Stomach smooth muscle (tissue), 2 donors: ENCODE results near the gene HTT.

ENCODE experiments used
- H3K27ac ChIP-seq: one replicate; pipeline ENCODE4 v1.7.0; 2013; ENCODE audit warnings: mild to moderate bottlenecking, low read length, inconsistent platforms
- H3K27me3 ChIP-seq, 2 donors: one replicate each; pipeline ENCODE4 v1.7.0; 2013; ENCODE audit warnings: low read length in 2 of 2; ENCODE audit not compliant: insufficient read depth in 2 of 2, control insufficient read depth in 1 of 2
- H3K36me3 ChIP-seq, 2 donors: one replicate each; pipeline ENCODE4 v1.7.0; 2013; ENCODE audit warnings: low read length in 2 of 2; ENCODE audit not compliant: control insufficient read depth in 2 of 2, insufficient read depth in 2 of 2
- H3K4me1 ChIP-seq: one replicate; pipeline ENCODE4 v1.7.0; 2013; ENCODE audit warnings: low read length; ENCODE audit not compliant: control insufficient read depth, insufficient read depth
- H3K4me3 ChIP-seq, 2 donors: one replicate each; pipeline ENCODE4 v1.7.0; 2013; ENCODE audit warnings: low read length in 2 of 2
- H3K9ac ChIP-seq, 2 donors: one replicate each; pipeline ENCODE4 v1.7.0; 2013; ENCODE audit warnings: low read length in 2 of 2, mild to moderate bottlenecking in 1 of 2
- H3K9me3 ChIP-seq, 2 donors: one replicate each; pipeline ENCODE4 v1.7.0; 2013; ENCODE audit warnings: low read length in 2 of 2; ENCODE audit not compliant: control insufficient read depth in 2 of 2
- donor health status: healthy.
- donor health status: Pancreatic carcinoma.

HTT gene

DNA sequence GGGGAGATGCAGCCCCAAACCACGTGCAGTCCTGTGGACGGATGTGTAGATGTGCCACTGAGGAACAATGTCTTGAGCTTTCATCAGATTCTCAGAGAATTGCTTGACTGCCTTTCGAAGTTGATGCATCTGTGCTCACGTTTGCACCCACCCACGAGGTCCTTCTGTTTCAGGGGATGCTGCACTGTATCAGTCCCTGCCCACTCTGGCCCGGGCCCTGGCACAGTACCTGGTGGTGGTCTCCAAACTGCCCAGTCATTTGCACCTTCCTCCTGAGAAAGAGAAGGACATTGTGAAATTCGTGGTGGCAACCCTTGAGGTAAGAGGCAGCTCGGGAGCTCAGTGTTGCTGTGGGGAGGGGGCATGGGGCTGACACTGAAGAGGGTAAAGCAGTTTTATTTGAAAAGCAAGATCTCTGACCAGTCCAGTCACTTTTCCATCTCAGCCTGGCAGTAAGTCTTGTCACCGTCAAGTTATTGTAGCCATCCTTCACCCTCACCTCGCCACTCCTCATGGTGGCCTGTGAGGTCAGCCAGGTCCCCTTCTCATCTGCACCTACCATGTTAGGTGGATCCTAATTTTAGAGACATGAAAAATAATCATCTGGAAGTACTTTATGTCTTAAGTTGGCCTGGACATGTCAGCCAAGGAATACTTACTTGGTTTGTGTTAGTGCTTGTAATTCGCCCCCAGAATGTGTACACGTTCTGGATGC lies 138.1 kb downstream of the HTT start:
- Histone ChIP-seq H3K4me1 (no peaks in the 10 kb centered on the region), H3K9ac (no peak overlapping the region), H3K27me3 (no peaks in the 10 kb centered on the region), H3K27ac (no peak overlapping the region), H3K9me3 (no peaks in the 10 kb centered on the region), H3K36me3 (peaks cover 67 to 68% of the 10 kb centered on the region in 2 donors), H3K4me3 (no peak overlapping the region)

DNA sequence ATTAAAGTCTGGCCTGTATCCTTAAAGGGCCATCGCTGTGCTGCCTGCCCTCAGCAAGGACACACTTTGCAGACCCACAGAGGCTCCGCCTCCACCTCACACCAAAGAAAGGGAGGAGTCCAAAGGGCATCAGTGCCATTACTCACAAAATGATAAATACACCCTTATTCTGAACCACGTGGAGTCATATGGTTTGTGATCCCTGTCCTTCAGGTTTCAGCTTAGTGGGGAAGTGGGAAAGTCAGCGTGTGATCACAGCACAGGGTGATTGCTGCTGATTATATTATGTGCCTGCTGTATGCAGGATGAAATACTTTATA lies 138.6 kb downstream of the HTT start:
- Histone ChIP-seq H3K9me3 (no peaks in the 10 kb centered on the region), H3K27ac (no peak overlapping the region), H3K4me1 (no peaks in the 10 kb centered on the region), H3K4me3 (no peak overlapping the region), H3K27me3 (no peaks in the 10 kb centered on the region), H3K9ac (no peak overlapping the region), H3K36me3 (peaks cover 71 to 72% of the 10 kb centered on the region in 2 donors)

DNA sequence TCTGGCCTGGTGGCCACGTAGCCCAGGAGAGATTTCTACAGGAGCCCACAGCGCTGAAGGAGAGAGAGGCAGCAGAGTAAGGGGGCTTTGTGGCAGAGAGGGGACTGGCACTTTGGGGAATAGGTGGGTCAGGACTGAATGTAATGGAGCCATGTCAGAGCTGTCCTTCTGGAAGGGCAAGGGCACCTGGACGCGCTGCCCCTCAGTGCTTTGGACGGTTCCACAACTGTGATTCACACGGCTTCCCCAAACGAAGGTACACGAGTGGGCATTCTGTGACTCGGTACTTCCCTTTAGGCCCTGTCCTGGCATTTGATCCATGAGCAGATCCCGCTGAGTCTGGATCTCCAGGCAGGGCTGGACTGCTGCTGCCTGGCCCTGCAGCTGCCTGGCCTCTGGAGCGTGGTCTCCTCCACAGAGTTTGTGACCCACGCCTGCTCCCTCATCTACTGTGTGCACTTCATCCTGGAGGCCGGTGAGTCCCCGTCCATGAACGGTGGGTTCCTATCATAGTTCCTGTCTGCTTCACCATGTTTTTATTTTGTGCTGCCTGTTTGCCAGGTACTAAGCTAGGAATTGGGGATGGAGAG lies 139.3 kb downstream of the HTT start:
- Histone ChIP-seq H3K27me3 (no peaks in the 10 kb centered on the region), H3K4me1 (no peaks in the 10 kb centered on the region), H3K4me3 (no peak overlapping the region), H3K9me3 (no peaks in the 10 kb centered on the region), H3K36me3 (peaks cover 71 to 74% of the 10 kb centered on the region in 2 donors), H3K9ac (no peak overlapping the region), H3K27ac (no peak overlapping the region)

DNA sequence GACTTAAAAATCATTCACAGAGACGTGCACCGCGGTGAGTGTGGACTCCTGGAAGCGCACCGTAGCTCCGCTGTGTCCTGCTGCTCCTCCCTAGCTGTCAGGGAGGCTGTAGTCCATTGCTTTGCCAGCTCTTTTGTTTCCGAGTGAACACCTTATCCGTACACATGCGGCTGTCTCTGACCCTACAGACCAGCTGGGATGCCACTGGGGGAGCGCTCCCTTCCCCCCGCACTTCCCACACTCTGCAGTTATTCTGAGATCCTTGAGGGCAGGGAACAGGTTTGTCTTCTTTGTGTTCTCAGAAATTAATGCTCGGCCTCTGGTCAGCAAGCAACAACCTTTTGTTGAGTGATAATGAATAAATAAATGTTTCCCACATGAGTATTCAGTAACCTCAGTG lies 140.8 kb downstream of the HTT start:
- no peaks in the 10 kb centered on the region for H3K9me3 ChIP-seq
- H3K36me3 ChIP-seq, result peaks cover 72% of the 10 kb centered on the region in 2 donors
- H3K27ac ChIP-seq, result no peak overlapping the region
- no peaks in the 10 kb centered on the region for H3K4me1 ChIP-seq
- H3K9ac ChIP-seq, result no peak overlapping the region
- H3K27me3 ChIP-seq, result no peaks in the 10 kb centered on the region
- H3K4me3 ChIP-seq, result no peak overlapping the region

DNA sequence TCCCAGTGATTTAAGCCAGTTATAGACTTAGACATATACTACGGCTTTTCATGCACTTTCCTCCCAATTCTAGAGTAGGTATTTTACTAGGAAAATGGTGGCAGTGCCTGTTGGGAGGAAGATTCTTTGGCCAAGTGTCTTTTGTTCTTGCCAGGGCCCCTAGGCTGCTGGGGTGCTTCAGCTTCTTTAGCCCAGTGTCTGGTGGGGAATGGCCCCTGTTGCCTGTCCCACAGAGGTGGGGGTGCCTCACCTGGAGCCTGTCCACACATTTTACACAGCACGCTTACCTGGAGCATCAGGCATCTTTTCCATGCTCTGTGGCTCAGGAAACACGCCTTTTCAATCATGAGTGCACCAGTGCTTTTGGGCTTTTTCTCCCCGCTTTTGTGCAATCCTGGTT lies 141.3 kb downstream of the HTT start:
- H3K27ac ChIP-seq, result no peak overlapping the region
- H3K36me3 ChIP-seq, result peaks cover 73 to 74% of the 10 kb centered on the region in 2 donors
- no peak overlapping the region for H3K4me3 ChIP-seq
- no peaks in the 10 kb centered on the region for H3K27me3 ChIP-seq
- no peak overlapping the region for H3K9ac ChIP-seq
- no peaks in the 10 kb centered on the region for H3K4me1 ChIP-seq
- no peaks in the 10 kb centered on the region for H3K9me3 ChIP-seq

DNA sequence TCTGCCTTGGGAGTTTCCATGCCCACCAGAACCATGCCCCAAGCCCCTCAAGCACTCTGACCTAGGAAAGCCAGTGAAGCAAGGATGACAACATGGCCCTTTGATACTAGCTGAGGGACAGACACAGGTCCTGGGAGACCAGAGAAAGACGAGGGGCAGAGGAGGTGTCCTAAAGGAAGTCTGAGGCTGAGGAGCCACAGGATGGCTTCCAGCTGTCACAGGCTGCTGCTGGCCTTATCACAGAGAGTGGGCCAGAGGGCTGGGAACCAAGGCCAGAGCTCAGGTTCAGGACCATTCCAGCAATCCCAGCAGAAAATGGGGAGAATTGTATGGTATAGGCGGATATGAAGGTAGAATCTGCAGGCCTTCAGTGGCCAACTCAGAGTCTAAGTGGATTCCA lies 142.8 kb downstream of the HTT start:
- Histone ChIP-seq H3K27me3 (no peaks in the 10 kb centered on the region), H3K4me1 (peaks cover under 1% of the 10 kb centered on the region), H3K9ac (no peak overlapping the region), H3K27ac (no peak overlapping the region), H3K9me3 (no peaks in the 10 kb centered on the region), H3K36me3 (peaks cover 77 to 82% of the 10 kb centered on the region in 2 donors), H3K4me3 (no peak overlapping the region)

DNA sequence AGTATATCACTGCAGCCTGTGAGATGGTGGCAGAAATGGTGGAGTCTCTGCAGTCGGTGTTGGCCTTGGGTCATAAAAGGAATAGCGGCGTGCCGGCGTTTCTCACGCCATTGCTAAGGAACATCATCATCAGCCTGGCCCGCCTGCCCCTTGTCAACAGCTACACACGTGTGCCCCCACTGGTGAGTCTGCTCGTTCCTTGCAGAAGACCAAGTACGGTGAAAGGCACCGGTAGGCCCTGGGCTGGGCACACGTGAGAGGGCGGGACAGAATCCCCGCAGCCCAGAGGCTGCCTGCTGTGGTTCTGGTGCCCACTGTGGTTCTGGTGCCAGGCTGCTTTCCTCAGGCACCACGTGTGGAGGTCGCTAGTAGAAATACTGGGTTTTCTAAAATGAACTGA lies 143.3 kb downstream of the HTT start:
- Histone ChIP-seq H3K27me3 (no peaks in the 10 kb centered on the region), H3K27ac (no peak overlapping the region), H3K36me3 (peaks cover 76 to 81% of the 10 kb centered on the region in 2 donors)

DNA sequence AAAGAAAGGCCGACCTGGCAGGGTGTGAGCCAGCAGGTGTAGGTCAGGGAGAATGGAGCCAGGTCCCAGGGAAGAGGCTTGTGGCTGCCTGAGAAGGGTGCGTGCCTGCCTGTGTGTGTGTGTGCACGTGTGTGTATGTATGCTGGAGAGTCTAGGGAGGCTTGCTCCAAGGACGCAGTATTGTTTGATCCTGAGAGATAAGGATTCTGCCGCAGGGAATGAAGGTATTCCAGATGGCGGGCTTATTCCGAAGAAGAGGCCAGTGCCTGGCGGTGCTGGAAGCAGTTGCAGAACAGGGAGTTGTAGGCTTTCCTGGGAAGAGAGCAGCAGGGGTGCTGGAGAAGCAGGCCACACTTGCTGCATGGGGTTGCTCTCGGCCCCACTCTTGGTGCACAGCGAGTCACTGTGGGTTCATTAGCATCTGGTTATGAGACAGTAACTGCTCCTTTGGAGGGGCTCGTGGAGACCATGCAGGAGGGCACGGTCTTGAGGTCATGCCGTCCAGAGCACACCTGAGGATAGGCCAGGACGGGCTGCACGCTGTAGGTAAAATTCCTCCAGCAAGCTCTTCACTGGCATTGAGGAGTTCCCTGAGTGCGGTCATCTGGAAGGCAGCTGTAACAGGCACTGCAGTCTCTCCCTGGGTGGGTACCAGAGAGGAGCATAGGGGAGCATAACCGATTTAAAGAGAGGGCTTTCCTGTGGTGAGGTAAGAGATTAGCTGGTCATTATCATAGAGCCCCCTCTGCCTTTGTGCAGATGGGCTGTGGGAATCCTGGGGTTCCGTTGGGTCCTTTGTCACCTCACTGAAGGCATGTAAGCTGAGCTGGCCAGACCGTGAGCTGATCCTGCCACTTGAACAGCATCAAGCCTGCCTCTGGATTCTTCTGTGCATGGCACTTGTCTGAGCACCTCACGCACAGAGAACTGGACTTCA lies 144.6 kb downstream of the HTT start:
- peaks cover 76 to 81% of the 10 kb centered on the region in 2 donors for H3K36me3 ChIP-seq
- no peaks in the 10 kb centered on the region for H3K27me3 ChIP-seq
- H3K4me1 ChIP-seq, result peaks cover 2% of the 10 kb centered on the region
- no peak overlapping the region for H3K4me3 ChIP-seq
- no peaks in the 10 kb centered on the region for H3K9me3 ChIP-seq
- H3K27ac ChIP-seq, result no peak overlapping the region
- H3K9ac ChIP-seq, result no peak overlapping the region

More for the DNA sequence above, 143.3 kb downstream of the HTT start:
- Histone ChIP-seq H3K4me3 (no peak overlapping the region), H3K9ac (no peak overlapping the region), H3K9me3 (no peaks in the 10 kb centered on the region), H3K4me1 (peaks cover 2% of the 10 kb centered on the region)

DNA sequence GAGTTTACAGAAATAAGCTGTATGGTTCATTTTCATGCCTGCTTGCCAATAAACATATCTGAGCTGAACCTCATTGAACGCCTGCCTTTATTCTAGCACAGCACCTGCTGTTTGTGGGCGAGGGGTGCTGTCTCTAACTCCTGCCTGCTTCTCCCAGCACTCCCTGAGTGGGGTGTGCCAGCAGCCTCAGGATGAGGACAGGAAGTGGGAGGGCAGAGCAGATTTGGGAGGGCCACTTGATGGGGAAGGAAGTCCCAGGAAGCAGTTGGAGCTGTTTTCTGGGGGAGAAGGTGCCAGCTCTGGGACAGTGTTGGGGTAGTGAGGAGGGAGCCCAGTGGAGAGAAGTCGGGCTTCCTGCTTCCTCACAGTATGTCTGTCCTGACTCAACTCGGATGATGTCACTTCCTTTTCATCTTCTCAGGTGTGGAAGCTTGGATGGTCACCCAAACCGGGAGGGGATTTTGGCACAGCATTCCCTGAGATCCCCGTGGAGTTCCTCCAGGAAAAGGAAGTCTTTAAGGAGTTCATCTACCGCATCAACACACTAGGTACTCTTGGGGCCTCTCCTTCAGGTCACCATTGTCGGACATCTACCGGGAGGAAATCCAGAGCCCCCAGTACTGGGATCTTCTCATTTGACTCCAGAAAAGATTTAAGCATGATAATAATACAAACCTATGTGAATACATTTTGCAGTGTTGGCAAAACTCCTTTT lies 145.4 kb downstream of the HTT start:
- Histone ChIP-seq H3K4me3 (no peak overlapping the region), H3K9me3 (no peaks in the 10 kb centered on the region), H3K4me1 (peaks cover 2% of the 10 kb centered on the region), H3K27ac (no peak overlapping the region), H3K9ac (no peak overlapping the region), H3K27me3 (no peaks in the 10 kb centered on the region), H3K36me3 (peaks cover 78 to 86% of the 10 kb centered on the region in 2 donors)

DNA sequence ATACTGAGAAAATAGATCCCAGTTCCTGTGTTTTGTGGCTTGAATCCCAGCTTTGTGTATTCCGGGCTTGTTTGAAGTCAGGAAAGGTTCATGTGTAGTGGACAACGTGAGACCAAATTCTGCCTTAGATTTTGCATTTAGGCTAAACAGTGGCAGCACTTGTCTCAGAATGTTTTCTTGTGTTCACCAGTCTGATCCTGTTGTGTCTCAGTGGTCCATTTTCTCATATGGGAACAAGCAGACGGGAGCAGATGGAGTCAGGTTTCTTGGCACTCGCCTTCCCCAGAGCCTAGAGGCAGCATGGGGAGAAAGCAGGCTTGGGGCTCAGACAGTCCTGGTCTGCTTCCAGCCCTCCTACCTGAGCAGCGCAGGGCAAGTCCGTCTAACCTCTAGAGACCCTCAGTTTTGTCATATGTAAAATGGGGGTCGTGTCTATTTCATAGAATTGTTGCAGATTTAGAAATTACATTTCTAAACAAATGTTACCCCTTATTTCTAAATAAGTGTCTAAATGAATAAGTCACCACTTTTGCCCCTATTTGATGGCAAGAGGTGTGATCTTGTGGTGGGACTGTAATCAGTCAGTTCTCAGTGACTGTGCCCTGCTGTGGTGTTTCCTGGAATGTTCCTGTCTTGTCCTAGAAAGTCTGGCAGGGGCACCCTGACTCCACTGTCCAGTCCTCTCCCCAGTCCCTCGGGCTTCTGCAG lies 146.1 kb downstream of the HTT start:
- H3K27me3 ChIP-seq, result no peaks in the 10 kb centered on the region
- no peak overlapping the region for H3K27ac ChIP-seq
- peaks cover 2% of the 10 kb centered on the region for H3K4me1 ChIP-seq
- peaks cover 75 to 80% of the 10 kb centered on the region in 2 donors for H3K36me3 ChIP-seq
- H3K9ac ChIP-seq, result no peak overlapping the region
- no peaks in the 10 kb centered on the region for H3K9me3 ChIP-seq
- no peak overlapping the region for H3K4me3 ChIP-seq
